Fibroblast of lung (primary cell): ENCODE data around the gene F2R.

Source experiments
- EZH2 ChIP-seq: IDR thresholded peaks from 2 replicates; pipeline ENCODE4 v1.5.1; 2012; ENCODE audit warnings: low read length, control low read depth, mild to moderate bottlenecking; ENCODE audit errors: missing control alignments
- TF ChIP-seq, protein P1 (sequence below), 2 donors: IDR thresholded peaks in 1 of 2; conservative IDR thresholded peaks in 1 of 2; 1 replicate in 1 of 2; 2 replicates in 1 of 2; pipeline ENCODE4 v1.5.1; 2011 to 2012; ENCODE audit warnings: low read length in 2 of 2, control low read depth in 1 of 2, inconsistent platforms in 1 of 2, low read depth in 1 of 2, mild to moderate bottlenecking in 1 of 2

DNA sequence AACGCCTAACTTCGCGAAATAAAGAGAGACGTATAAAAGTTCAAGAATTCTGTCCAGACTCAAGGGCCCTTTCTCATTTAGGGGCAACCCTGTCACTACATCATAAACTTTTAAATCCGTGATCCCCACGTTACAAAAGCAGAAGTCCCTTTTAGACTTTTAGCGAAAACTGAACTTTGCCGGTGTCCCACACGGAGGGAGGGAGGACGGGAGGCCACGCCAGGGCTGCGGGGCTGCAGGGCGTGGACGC lies 515 bp upstream of the F2R start:
- TF ChIP-seq, protein P1, sequence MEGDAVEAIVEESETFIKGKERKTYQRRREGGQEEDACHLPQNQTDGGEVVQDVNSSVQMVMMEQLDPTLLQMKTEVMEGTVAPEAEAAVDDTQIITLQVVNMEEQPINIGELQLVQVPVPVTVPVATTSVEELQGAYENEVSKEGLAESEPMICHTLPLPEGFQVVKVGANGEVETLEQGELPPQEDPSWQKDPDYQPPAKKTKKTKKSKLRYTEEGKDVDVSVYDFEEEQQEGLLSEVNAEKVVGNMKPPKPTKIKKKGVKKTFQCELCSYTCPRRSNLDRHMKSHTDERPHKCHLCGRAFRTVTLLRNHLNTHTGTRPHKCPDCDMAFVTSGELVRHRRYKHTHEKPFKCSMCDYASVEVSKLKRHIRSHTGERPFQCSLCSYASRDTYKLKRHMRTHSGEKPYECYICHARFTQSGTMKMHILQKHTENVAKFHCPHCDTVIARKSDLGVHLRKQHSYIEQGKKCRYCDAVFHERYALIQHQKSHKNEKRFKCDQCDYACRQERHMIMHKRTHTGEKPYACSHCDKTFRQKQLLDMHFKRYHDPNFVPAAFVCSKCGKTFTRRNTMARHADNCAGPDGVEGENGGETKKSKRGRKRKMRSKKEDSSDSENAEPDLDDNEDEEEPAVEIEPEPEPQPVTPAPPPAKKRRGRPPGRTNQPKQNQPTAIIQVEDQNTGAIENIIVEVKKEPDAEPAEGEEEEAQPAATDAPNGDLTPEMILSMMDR (conservative IDR thresholded peaks at IDR 0.05 in 1 of 2, IDR thresholded peaks at IDR 0.05 in 1 of 2; ENCODE audit: low read depth in 1 of 2, low read length in 2 of 2) = no peak
- no peak for TF ChIP-seq EZH2
